H1 (cell line): ENCODE measurements around the gene MAP4K4. TPM values are rescaled to one million over a fixed set of nuclear protein-coding genes. Genes with fewer than 3 reads are reported as not detected.

Source experiments
- ASH2L ChIP-seq: fragments of 200-600, 300-600 bp; sonication (generic); IDR thresholded peaks from one replicate; pipeline ENCODE4 v1.7.1; 2017; ENCODE audit warnings: low read length
- CREB1 ChIP-seq: IDR thresholded peaks from 2 replicates; pipeline ENCODE4 v1.6.1; 2012; ENCODE audit warnings: inconsistent platforms
- RAD21 ChIP-seq, 2 experiments: IDR thresholded peaks in 1 of 2; conservative IDR thresholded peaks in 1 of 2; 2 replicates each; pipeline ENCODE4 v1.6.1; 2011; ENCODE audit warnings: low read depth in 2 of 2, low read length in 2 of 2, improper control_type of control experiment in 1 of 2, inconsistent platforms in 1 of 2, mild to moderate bottlenecking in 1 of 2, moderate library complexity in 1 of 2
- RFX5 ChIP-seq: IDR thresholded peaks from 2 replicates; pipeline ENCODE4 v1.6.1; 2011; ENCODE audit warnings: low read depth, low read length, improper control_type of control experiment, borderline replicate concordance
- TAF1 ChIP-seq: IDR thresholded peaks from 2 replicates; pipeline ENCODE4 v1.6.1; 2011; ENCODE audit warnings: mild to moderate bottlenecking, low read depth, low read length
- USF2 ChIP-seq: IDR thresholded peaks from 2 replicates; pipeline ENCODE4 v1.6.1; 2011; ENCODE audit warnings: low read length, improper control_type of control experiment
- polyA plus RNA-seq, 7 experiments: library from polyadenylated mRNA; depleted of rRNA in 3 of 7; stranded (reverse) in 5 of 7; unstranded in 2 of 7; fragments of >200 nt in 5 of 7; fragments of 200-250 nt in 2 of 7; gene quantifications; 1 replicate in 5 of 7; 2 replicates in 1 of 7; 4 replicates in 1 of 7; pipeline versions ENCODE4 v1.2.1 to v1.2.3, GENCODE V29; 2011 to 2013; ENCODE audit warnings: missing spikeins in 2 of 7, mixed read lengths in 2 of 7
- total RNA-seq: library from RNA; stranded (reverse); fragmentation: NEBNext Ultra II Directional; extraction: Animal tissue kit (Norgen Biotek cat#: 25700); gene quantifications from 2 replicates; pipeline ENCODE4 v1.2.1, GENCODE V29; 2021

The MAP4K4 gene
- total and polyA plus RNA-seq, 2 of the 8 experiments (the other 6 are each of a cell fraction or from before 2014, with no cell fraction given): 53.2 to 138 TPM

- TF ChIP-seq USF2 (no peak), RFX5 (no peak), ASH2L (no peak), RAD21 (IDR thresholded peaks at IDR 0.05 in 1 of 2, conservative IDR thresholded peaks at IDR 0.05 in 1 of 2; ENCODE audit: low read depth in 2 of 2, low read length in 2 of 2) (no peak), CREB1 (no peak), TAF1 (no peak)
These were observed 13.2 kb upstream of the MAP4K4 start (continued) for GRCh38 chr2:101684313-101684712.
